GM19193 (cell line): Measurements from ENCODE around the gene CLIP4.

Source experiments
- POLR2A ChIP-seq: IDR thresholded peaks from 4 replicates; pipeline ENCODE4 v1.6.1; 2011; ENCODE audit not compliant: insufficient read depth, insufficient read length; ENCODE audit errors: extremely low read depth

CLIP4 gene

DNA sequence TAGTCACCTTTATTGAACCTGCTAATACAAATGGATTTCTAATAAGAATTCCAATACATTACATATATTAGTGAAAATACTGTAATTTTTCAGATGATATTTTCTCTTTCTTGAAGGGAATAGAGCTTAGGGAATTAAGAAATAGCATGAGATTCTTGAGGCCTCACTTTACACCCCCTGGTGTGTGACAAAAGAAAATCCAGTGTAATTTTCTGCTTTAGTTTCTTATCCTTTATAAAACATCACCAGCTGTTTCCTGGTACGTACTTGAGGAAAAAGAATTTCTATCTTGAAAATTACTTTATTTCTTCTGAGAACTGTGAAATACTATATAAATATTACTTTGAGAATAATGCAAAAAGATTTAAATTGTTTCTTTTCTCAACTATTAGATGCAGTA, 71.6 kb downstream of the CLIP4 start:
- no peak for TF ChIP-seq POLR2A

DNA sequence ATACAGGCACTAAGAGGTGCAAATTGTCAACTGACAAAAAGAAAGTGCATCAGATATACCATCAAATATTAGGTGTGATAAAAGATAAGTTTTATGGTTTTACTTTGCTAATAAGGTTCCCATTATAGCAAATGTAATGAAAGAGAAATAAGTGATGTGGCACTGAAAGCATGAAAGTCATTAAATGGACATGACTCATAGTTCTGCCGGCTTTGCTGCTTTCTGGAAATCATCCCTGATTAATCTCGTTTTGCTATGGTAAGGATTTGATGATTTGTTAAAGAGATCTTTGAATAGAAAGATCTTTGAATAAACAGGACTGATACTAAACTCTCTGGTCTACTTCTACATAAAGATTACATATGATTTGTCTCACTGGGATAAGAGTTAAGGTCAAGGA, 72.7 kb downstream of the CLIP4 start:
- TF ChIP-seq POLR2A, result no peak

DNA sequence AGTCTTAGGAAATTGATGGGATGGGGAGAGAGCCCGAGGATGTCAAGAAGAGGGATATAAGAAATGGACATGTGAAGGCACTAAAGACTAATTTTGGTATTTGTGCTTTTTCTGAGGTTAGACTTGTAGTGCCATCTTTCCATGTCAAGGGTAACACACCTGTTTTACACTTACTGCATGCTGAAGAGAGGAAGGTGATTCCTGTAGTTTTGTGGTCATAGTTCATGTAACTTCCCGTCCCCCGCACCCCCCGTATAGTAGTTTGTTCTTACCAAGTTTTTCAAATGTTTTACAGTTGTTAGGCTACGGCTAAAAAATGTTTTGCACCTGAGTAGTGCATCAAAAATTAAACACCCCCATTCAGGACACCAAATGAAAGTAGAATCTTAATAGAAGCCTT, 73.8 kb downstream of the CLIP4 start:
- TF ChIP-seq POLR2A, result no peak

GRCh38 chr2:29191817-29192216, 76.6 kb downstream of the CLIP4 start:
- TF ChIP-seq POLR2A, result no peak

DNA sequence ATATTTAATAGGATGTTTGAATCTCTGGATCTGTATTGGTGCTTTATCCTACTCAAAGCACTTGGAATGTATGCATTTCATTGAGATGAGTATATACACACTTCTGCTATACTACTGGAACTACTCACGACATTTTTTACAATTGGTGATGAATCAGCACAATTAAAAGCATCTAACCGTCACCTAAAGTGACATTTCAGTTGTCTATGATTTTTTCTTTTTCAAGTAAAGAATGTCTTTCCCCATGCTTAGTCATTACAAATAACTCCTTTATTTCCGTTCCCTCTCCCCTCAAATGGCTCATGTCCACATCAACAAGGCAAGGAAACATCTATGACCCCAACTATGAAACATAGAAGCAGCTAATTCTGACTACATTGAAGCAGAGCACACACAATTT, 77.3 kb downstream of the CLIP4 start:
- no peak for TF ChIP-seq POLR2A

- no peak for TF ChIP-seq POLR2A
These were observed 77.9 kb downstream of the CLIP4 start for GRCh38 chr2:29193111-29193510.

- no peak for TF ChIP-seq POLR2A
These were observed 78.5 kb downstream of the CLIP4 start for GRCh38 chr2:29193681-29194080.

- no peak for TF ChIP-seq POLR2A
These were observed 80.6 kb downstream of the CLIP4 start for GRCh38 chr2:29195796-29196195.

- TF ChIP-seq POLR2A, result no peak
These were observed 81.9 kb downstream of the CLIP4 start for GRCh38 chr2:29196792-29197788.

GRCh38 chr2:29201979-29202378, 86.8 kb downstream of the CLIP4 start:
- no peak for TF ChIP-seq POLR2A

DNA sequence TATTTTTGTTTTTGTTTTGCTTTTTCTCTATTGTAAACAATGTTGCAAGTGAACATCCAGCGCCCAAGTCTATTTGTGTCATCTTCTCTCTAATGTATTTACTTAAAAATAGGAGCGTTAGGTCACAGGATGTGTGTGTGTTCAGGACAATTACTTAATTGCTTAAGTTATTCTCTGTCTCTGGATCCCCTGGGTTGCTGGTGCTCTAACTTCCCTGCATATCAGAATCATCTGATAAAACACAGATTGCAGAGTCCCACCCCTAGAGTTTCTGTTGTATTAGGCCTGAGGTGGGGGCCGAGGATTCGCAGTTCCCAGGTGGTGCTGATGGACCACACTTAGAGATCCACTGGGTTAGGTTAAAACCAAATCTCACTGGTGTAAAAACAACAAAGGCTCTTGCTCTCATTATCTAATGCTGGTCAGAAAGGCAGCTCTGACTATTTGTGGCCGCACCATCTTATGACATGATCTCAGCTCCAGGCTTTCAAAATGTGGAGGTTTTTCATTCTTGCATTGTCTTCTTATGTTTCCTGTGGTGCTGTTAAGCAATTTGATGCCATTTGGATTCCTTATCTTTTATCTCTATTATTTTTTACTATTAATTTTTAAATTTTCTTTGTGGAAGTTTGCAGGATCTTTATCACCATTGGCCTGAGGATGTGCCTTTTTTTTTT, 87.7 kb downstream of the CLIP4 start:
- no peak for TF ChIP-seq POLR2A

DNA sequence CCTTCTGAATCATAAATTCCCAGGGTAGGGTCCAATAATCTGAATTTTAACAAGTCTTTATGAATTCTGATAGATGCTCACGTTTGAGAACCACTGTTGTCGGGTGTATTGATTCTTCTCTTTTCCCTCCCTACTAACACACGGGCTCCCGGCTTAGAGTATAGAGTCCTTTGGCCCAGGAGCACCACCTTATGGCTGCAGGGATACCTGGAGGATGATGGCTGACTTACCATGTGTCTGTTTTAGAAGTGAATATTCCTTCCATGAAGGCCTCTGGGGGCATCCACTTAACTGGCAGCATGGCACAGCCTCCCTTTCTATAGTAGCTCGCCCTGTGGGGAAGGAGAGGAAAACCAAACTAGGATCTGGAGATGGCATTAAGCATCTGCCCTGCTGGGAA, 91.7 kb downstream of the CLIP4 start:
- no peak for TF ChIP-seq POLR2A

DNA sequence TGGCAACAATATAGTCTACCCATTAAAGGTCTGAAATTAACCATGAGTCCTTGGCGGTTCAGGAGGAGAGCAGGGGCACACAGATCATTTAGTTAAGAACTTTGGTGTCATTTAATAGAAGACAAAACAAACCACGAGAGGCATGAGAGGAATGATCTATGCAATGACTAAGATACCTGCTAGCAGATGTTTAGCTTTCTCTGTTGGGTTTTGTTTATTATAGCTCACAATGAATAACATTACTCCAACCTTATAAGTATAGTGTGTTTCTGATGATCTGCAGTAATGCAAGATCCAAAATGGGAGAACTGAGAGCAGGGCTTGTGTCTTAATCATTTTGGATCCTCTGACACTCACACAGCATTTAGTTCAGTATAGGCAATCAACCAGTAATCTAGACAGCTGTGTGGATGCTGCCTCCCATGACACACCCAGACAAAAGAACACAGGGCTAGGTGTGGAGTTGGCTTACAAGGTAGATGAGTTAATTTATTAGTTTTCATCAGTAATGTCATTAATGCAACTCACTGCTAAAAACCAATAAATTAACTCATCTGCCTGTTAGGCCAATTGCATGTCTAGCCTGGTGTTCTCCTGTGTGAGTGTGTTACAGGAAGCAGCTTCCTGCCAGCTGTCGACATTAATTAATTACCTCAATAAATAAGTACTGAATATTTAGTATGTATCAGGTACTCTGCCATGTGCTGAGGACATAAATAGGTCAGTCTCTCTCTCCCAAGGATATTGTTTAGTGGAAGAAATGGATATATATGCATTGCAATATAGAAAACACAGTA, 92.3 kb downstream of the CLIP4 start:
- TF ChIP-seq POLR2A, result no peak

DNA sequence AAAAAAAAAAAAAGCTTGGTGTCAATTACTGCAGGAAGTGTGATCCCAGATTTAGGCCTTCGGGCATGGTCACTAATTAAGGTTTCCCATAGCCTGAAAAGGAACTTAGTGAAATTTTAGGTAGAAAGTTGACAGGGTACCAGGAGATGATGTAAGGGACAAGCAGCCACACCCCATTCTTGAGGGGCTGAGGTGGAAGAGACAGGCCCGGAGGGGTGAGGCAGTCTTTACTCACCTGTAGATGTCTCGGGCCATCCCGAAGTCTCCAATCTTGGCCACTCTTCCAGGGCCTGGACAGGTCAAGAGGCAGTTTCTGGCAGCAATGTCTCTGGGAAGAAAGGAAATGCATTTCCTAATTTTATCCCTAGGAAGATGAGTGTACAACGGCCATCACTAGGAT, 94.3 kb downstream of the CLIP4 start:
- no peak for TF ChIP-seq POLR2A

DNA sequence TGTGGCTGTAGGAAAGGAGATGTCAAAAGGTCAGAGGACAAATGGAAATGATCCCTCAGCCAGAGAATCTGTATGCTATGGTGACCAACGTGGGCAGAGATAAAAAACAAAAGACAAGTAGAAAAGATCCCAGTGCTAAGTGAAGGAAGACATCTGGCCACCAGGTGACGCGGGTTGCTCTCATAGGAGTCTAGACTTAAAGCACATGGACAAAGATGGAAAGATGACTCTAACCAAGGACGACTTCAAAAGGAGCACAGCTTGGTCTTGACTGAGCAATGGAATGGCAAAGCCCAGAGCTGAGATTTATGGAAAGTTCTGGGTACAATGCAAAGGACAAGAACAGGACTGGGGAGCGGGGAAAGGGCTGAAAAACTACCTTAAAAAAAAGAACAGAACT, 96.8 kb downstream of the CLIP4 start:
- TF ChIP-seq POLR2A, result no peak
